GM23338 (cell line): Measurements from ENCODE around the gene UBAC2. TPM values are rescaled to one million over a fixed set of nuclear protein-coding genes. Genes with fewer than 3 reads are reported as not detected.
A peak's percentile ranks its signal among the peaks of the same experiment; 100 is the strongest.

Experiments used
- ATAC-seq: fragments of 200-7000 bp; cut with Tn5 transposase; 3 replicates; pipeline ENCODE4 v1.9.1; 2020
- DNase-seq: peaks from one replicate; pipeline ENCODE4 v3.0.0-alpha.2; 2015; ENCODE audit warnings: low spot score
- H2AFZ ChIP-seq: fragments of 200-600 bp; sonication (generic); 2 replicates; pipeline ENCODE4 v1.8.0; 2016; ENCODE audit warnings: antibody characterized with exemption, mild to moderate bottlenecking, moderate library complexity
- H3F3A ChIP-seq: fragments of 200-600 bp; sonication (generic); replicated peaks from 2 replicates; pipeline ENCODE4 v1.8.0; 2017; ENCODE audit warnings: antibody characterized with exemption, mixed run types, low read depth
- H3K27ac ChIP-seq: fragments of 200-600 bp; sonication (generic); 2 replicates; pipeline ENCODE4 v1.6.1; 2016; ENCODE audit warnings: low read depth
- H3K27me3 ChIP-seq: fragments of 200-600 bp; sonication (generic); 2 replicates; pipeline ENCODE4 v1.8.0; 2016; ENCODE audit warnings: mild to moderate bottlenecking, mixed run types, moderate library complexity; ENCODE audit not compliant: insufficient read depth
- H3K36me3 ChIP-seq: fragments of 200-600 bp; sonication (generic); 2 replicates; pipeline ENCODE4 v1.8.0; 2016; ENCODE audit warnings: mild to moderate bottlenecking; ENCODE audit not compliant: insufficient read depth
- H3K4me1 ChIP-seq: fragments of 200-600 bp; sonication (generic); 2 replicates; pipeline ENCODE4 v1.8.0; 2016; ENCODE audit warnings: mild to moderate bottlenecking, moderate library complexity; ENCODE audit not compliant: insufficient read depth
- H3K4me2 ChIP-seq: fragments of 200-600 bp; sonication (generic); 2 replicates; pipeline ENCODE4 v1.7.1; 2017; ENCODE audit warnings: mixed run types
- H3K4me3 ChIP-seq: fragments of 200-600 bp; sonication (generic); 2 replicates; pipeline ENCODE4 v1.6.1; 2016; ENCODE audit warnings: mixed run types
- H3K79me2 ChIP-seq: fragments of 200-600 bp; sonication (generic); replicated peaks from 2 replicates; pipeline ENCODE4 v1.8.0; 2017; ENCODE audit warnings: mild to moderate bottlenecking; ENCODE audit not compliant: insufficient read depth
- H3K9me2 ChIP-seq: fragments of 200-600 bp; sonication (generic); 2 replicates; pipeline ENCODE4 v1.8.0; 2017; ENCODE audit not compliant: insufficient read depth
- H4K20me1 ChIP-seq: fragments of 200-600 bp; sonication (generic); replicated peaks from 2 replicates; pipeline ENCODE4 v1.8.0; 2017; ENCODE audit warnings: mild to moderate bottlenecking; ENCODE audit not compliant: insufficient read depth
- H3K27ac Mint-ChIP-seq: 2 replicates; pipeline ENCODE4 v1.8.0; 2020; ENCODE audit warnings: inconsistent platforms, mild to moderate bottlenecking, moderate library complexity, mixed read lengths
- H3K27me3 Mint-ChIP-seq: 3 replicates; pipeline ENCODE4 v1.8.0; 2022; ENCODE audit warnings: low read depth, mild to moderate bottlenecking, moderate library complexity, mixed read lengths, inconsistent platforms; ENCODE audit not compliant: insufficient read depth, poor library complexity
- H3K36me3 Mint-ChIP-seq: 3 replicates; pipeline ENCODE4 v1.8.0; 2021; ENCODE audit warnings: low read depth, mild to moderate bottlenecking, inconsistent platforms, moderate library complexity, mixed read lengths
- H3K4me1 Mint-ChIP-seq: 3 replicates; pipeline ENCODE4 v1.8.0; 2020; ENCODE audit warnings: mild to moderate bottlenecking, inconsistent platforms, mixed read lengths
- H3K4me3 Mint-ChIP-seq: 3 replicates; pipeline ENCODE4 v1.8.0; 2021; ENCODE audit warnings: moderate library complexity, mild to moderate bottlenecking, inconsistent platforms, mixed read lengths
- H3K9me3 Mint-ChIP-seq: 3 replicates; pipeline ENCODE4 v1.8.0; 2020; ENCODE audit warnings: moderate library complexity, mild to moderate bottlenecking, inconsistent platforms, mixed read lengths
- CREB1 ChIP-seq: fragments of 250-450 bp; sonication (Bioruptor Pico); IDR thresholded peaks from 2 replicates; pipeline ENCODE4 v1.5.0; 2020; ENCODE audit warnings: low read depth, mild to moderate bottlenecking, moderate library complexity
- ETS1 ChIP-seq: IDR thresholded peaks from 2 replicates; pipeline ENCODE4 v1.6.1; 2016; ENCODE audit warnings: antibody characterized with exemption
- EZH2phosphoT487 ChIP-seq: fragments of 200-600 bp; sonication (generic); IDR thresholded peaks from one replicate; pipeline ENCODE4 v1.8.1; 2018; ENCODE audit warnings: antibody characterized with exemption; ENCODE audit not compliant: unreplicated experiment
- JUNB ChIP-seq: IDR thresholded peaks from one replicate; pipeline ENCODE4 v1.6.1; 2016; ENCODE audit warnings: antibody characterized with exemption; ENCODE audit not compliant: unreplicated experiment
- NANOG ChIP-seq: IDR thresholded peaks from 2 replicates; pipeline ENCODE4 v1.6.1; 2016; ENCODE audit warnings: antibody characterized with exemption, borderline replicate concordance
- POLR2AphosphoS5 ChIP-seq: IDR thresholded peaks from 2 replicates; pipeline ENCODE4 v1.6.1; 2016; ENCODE audit warnings: antibody characterized with exemption, low read depth
- REST ChIP-seq: IDR thresholded peaks from one replicate; pipeline ENCODE4 v1.6.1; 2018; ENCODE audit warnings: antibody characterized with exemption; ENCODE audit not compliant: unreplicated experiment
- ZNF114 ChIP-seq: fragments of 250-450 bp; sonication (Bioruptor Pico); IDR thresholded peaks from 2 replicates; pipeline ENCODE4 v1.5.0; 2020; ENCODE audit warnings: mild to moderate bottlenecking, moderate library complexity
- ZNF331 ChIP-seq: fragments of 250-450 bp; sonication (Bioruptor Pico); IDR thresholded peaks from 2 replicates; pipeline ENCODE4 v1.5.0; 2020; ENCODE audit warnings: low read depth, mild to moderate bottlenecking, moderate library complexity
- polyA plus RNA-seq: library from polyadenylated mRNA; unstranded; fragments of >200 nt; fragmentation: Nextera tagmentation; extraction: Ambion mirVana; gene quantifications from 2 replicates; pipeline ENCODE4 v1.2.1, GENCODE V29; 2016
- total RNA-seq: library from RNA; depleted of rRNA; stranded (reverse); fragments of >200 nt; shearing (Covaris generic); gene quantifications from 2 replicates; pipeline ENCODE4 v1.2.3, GENCODE V29; 2014
- TF ChIP-seq, protein P1 (sequence below), 2 experiments: fragments of 200-600 bp in 1 of 2; sonication (generic) in 1 of 2; conservative IDR thresholded peaks; 2 replicates each; pipeline versions ENCODE4 v1.5.1 to v1.6.1; 2016 to 2017; ENCODE audit warnings: antibody characterized with exemption in 2 of 2, low read depth in 2 of 2, mild to moderate bottlenecking in 2 of 2, moderate library complexity in 1 of 2

The UBAC2 gene
- total and polyA plus RNA-seq, 2 experiments from 2014 or later = 37.9 to 76.9 TPM

GRCh38 chr13:99289674-99290337 lies 89.2 kb downstream of the UBAC2 start (continued):
- TF ChIP-seq, protein P1, sequence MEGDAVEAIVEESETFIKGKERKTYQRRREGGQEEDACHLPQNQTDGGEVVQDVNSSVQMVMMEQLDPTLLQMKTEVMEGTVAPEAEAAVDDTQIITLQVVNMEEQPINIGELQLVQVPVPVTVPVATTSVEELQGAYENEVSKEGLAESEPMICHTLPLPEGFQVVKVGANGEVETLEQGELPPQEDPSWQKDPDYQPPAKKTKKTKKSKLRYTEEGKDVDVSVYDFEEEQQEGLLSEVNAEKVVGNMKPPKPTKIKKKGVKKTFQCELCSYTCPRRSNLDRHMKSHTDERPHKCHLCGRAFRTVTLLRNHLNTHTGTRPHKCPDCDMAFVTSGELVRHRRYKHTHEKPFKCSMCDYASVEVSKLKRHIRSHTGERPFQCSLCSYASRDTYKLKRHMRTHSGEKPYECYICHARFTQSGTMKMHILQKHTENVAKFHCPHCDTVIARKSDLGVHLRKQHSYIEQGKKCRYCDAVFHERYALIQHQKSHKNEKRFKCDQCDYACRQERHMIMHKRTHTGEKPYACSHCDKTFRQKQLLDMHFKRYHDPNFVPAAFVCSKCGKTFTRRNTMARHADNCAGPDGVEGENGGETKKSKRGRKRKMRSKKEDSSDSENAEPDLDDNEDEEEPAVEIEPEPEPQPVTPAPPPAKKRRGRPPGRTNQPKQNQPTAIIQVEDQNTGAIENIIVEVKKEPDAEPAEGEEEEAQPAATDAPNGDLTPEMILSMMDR (conservative IDR thresholded peaks at IDR 0.05; ENCODE audit: low read depth in 2 of 2) = no peak
- TF ChIP-seq JUNB = no peak
- TF ChIP-seq NANOG = no peak
- TF ChIP-seq EZH2phosphoT487 = no peak
- no peak for TF ChIP-seq ZNF114 (CRISPR knock-in tag)
- no peak for TF ChIP-seq ZNF331 (CRISPR knock-in tag)
- no peak for TF ChIP-seq REST
- TF ChIP-seq POLR2AphosphoS5 = no peak

DNA sequence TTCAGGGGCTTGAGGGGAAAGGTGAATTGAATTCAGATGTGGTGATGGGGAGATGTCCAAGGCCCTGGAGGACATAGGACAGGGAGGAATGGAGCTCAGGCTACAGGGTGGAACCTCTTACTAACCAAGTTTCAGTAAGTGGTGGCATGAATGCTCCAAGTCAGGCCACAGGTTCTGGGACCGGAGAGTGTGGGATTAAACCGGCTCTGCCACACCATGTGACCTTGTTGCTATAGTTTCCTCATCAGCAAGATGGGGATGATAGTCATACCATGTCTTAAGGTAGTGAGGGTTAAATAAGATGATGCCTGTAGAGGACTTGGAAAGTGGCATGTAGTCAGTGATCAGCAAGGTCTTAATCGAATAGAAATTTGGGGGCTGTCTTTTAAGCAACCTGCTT lies 90.2 kb downstream of the UBAC2 start:
- Histone ChIP-seq H3K9me2 (no peaks in the 10 kb centered on the region), H3F3A (no peaks in the 10 kb centered on the region), H2AFZ (no peak overlapping the region), H3K27ac (no peak overlapping the region), H3K4me1 (no peaks in the 10 kb centered on the region), H4K20me1 (peaks cover 6% of the 10 kb centered on the region; the same call in 1 of the 2 replicates), H3K27me3 (no peaks in the 10 kb centered on the region), H3K79me2 (0 out of 2 replicates have a peak, but pooled peaks cover 3% of the 10 kb centered on the region), H3K4me2 (no peak overlapping the region), H3K36me3 (no peaks in the 10 kb centered on the region), H3K4me3 (no peak overlapping the region)
- ATAC-seq = peak; percentile 38; the same call in 2 of the 3 replicates
- no peaks in the 10 kb centered on the region; the same call in 2 of the 3 replicates for H3K4me1 Mint-ChIP-seq
- no peak for DNase-seq
- H3K27ac Mint-ChIP-seq = 0 out of 2 replicates have a peak overlapping the region, but pooled peaks have one; percentile 28
- no peak overlapping the region for H3K4me3 Mint-ChIP-seq
- H3K36me3 Mint-ChIP-seq = no peaks in the 10 kb centered on the region
- no peaks in the 10 kb centered on the region for H3K27me3 Mint-ChIP-seq
- H3K9me3 Mint-ChIP-seq = no peaks in the 10 kb centered on the region
- no peak for TF ChIP-seq CREB1 (CRISPR knock-in tag)
- TF ChIP-seq, protein P1 (conservative IDR thresholded peaks at IDR 0.05; ENCODE audit: low read depth in 2 of 2) = no peak
- TF ChIP-seq ETS1 = no peak
- TF ChIP-seq ZNF114 (CRISPR knock-in tag) = no peak
- no peak for TF ChIP-seq EZH2phosphoT487
- no peak for TF ChIP-seq NANOG
- no peak for TF ChIP-seq JUNB
- TF ChIP-seq REST = no peak
